ENCODE data around the gene EML2.
"Not testable (repeated sequence)": the region's sequence is repeated elsewhere in the genome, so short reads cannot be mapped to it uniquely, and the experiment has no call there.

The EML2 gene

GRCh38 chr19:45638930-45639729, at the start of gene EML2:
EML2 (minus strand) TSS chr19:45639397; CDS start chr19:45639376, 21 bp downstream.
- DNase-seq (ENCODE audit: low spot score), result peak; percentile 77
- peak; percentile 48 for TF ChIP-seq CTCF (IDR thresholded peaks at IDR 0.05; ENCODE audit: extremely low read depth, missing control alignments)

GRCh38 chr19:45687599-45687998, 48.4 kb upstream of the EML2 start:
- TF ChIP-seq CTCF (IDR thresholded peaks at IDR 0.05; ENCODE audit: extremely low read depth, missing control alignments), result no peak
- no peak for DNase-seq (ENCODE audit: low spot score)

- not testable (repeated sequence) for DNase-seq (ENCODE audit: low spot score)
Observed at GRCh38 chr19:45685045-45685444, 45.8 kb upstream of the EML2 start.

- TF ChIP-seq CTCF (IDR thresholded peaks at IDR 0.05; ENCODE audit: extremely low read depth, missing control alignments), result no peak
Observed at GRCh38 chr19:45682908-45683307, 43.7 kb upstream of the EML2 start.

GRCh38 chr19:45682117-45682516, 42.9 kb upstream of the EML2 start:
- no peak for TF ChIP-seq CTCF (IDR thresholded peaks at IDR 0.05; ENCODE audit: extremely low read depth, missing control alignments)
- DNase-seq (ENCODE audit: low spot score), result no peak

More at GRCh38 chr19:45682908-45683307, 43.7 kb upstream of the EML2 start:
- no peak for DNase-seq (ENCODE audit: low spot score)

GRCh38 chr19:45681391-45682015, 42.3 kb upstream of the EML2 start:
- peak; percentile 99 for TF ChIP-seq CTCF (IDR thresholded peaks at IDR 0.05; ENCODE audit: extremely low read depth, missing control alignments)

GRCh38 chr19:45677351-45678230, 38.4 kb upstream of the EML2 start:
- peak; percentile 93 for DNase-seq (ENCODE audit: low spot score)
- no peak for TF ChIP-seq CTCF (IDR thresholded peaks at IDR 0.05; ENCODE audit: extremely low read depth, missing control alignments)

More at GRCh38 chr19:45681391-45682015, 42.3 kb upstream of the EML2 start:
- peak; percentile 90 for DNase-seq (ENCODE audit: low spot score)

Data from GM20000 (cell line).